Loucy (cell line): Measurements from ENCODE around the gene MMEL1.
"Not testable (repeated sequence)": the region's sequence is repeated elsewhere in the genome, so short reads cannot be mapped to it uniquely, and the experiment has no call there.

Experiments
- H2AFZ ChIP-seq: fragments of 200-600 bp; sonication (generic); 2 replicates; pipeline ENCODE4 v1.6.0; 2016; ENCODE audit warnings: antibody characterized with exemption, mild to moderate bottlenecking, low read length, moderate library complexity
- H3F3A ChIP-seq: fragments of 200-600 bp; 2 replicates; pipeline ENCODE4 v1.6.0; 2016; ENCODE audit warnings: antibody characterized with exemption, low read depth, mild to moderate bottlenecking
- H3K27me3 ChIP-seq: fragments of 200-600 bp; sonication (generic); 2 replicates; pipeline ENCODE4 v1.6.1; 2014; ENCODE audit warnings: low read length, mild to moderate bottlenecking; ENCODE audit not compliant: insufficient read depth, poor library complexity, severe bottlenecking
- H3K36me3 ChIP-seq: fragments of 200-600 bp; sonication (generic); 2 replicates; pipeline ENCODE4 v1.6.1; 2016; ENCODE audit warnings: low read length; ENCODE audit not compliant: insufficient read depth
- H3K4me1 ChIP-seq: fragments of 200-600 bp; sonication (generic); 2 replicates; pipeline ENCODE4 v1.5.1; 2014; ENCODE audit warnings: low read length, mild to moderate bottlenecking; ENCODE audit not compliant: insufficient read depth, poor library complexity, severe bottlenecking
- H3K4me2 ChIP-seq: fragments of 200-600 bp; sonication (generic); 2 replicates; pipeline ENCODE4 v1.6.0; 2014; ENCODE audit warnings: antibody characterized with exemption, low read length, low read depth, mild to moderate bottlenecking; ENCODE audit not compliant: poor library complexity, severe bottlenecking
- H3K4me3 ChIP-seq: fragments of 200-600 bp; sonication (generic); 2 replicates; pipeline ENCODE4 v1.5.1; 2014; ENCODE audit warnings: low read length, mild to moderate bottlenecking, mixed read lengths; ENCODE audit not compliant: poor library complexity, severe bottlenecking
- H3K79me2 ChIP-seq: fragments of 200-600 bp; sonication (generic); 2 replicates; pipeline ENCODE4 v1.6.1; 2014; ENCODE audit warnings: low read length; ENCODE audit not compliant: insufficient read depth
- H3K9ac ChIP-seq: fragments of 200-600 bp; sonication (generic); 2 replicates; pipeline ENCODE4 v1.6.0; 2014; ENCODE audit warnings: mild to moderate bottlenecking, low read depth, low read length, moderate library complexity; ENCODE audit not compliant: poor library complexity, severe bottlenecking
- H3K9me2 ChIP-seq: fragments of 200-600 bp; sonication (generic); replicated peaks from 2 replicates; pipeline ENCODE4 v1.6.1; 2016; ENCODE audit warnings: low read depth, low read length, mixed read lengths
- H3K9me3 ChIP-seq: fragments of 200-600 bp; sonication (generic); 2 replicates; pipeline ENCODE4 v1.6.1; 2014; ENCODE audit warnings: mild to moderate bottlenecking, antibody characterized with exemption, low read length, low read depth; ENCODE audit not compliant: insufficient read depth
- H4K20me1 ChIP-seq: fragments of 200-600 bp; sonication (generic); 2 replicates; pipeline ENCODE4 v1.6.0; 2014; ENCODE audit warnings: antibody characterized with exemption, low read length, mild to moderate bottlenecking; ENCODE audit not compliant: insufficient read depth, poor library complexity, severe bottlenecking
- CTCF ChIP-seq: fragments of 200-600 bp; sonication (generic); conservative IDR thresholded peaks from 2 replicates; pipeline ENCODE4 v1.5.1; 2014; ENCODE audit warnings: mild to moderate bottlenecking, antibody characterized with exemption, low read length
- EZH2phosphoT487 ChIP-seq: fragments of 200-600 bp; IDR thresholded peaks from 2 replicates; pipeline ENCODE4 v1.6.1; 2018; ENCODE audit warnings: antibody characterized with exemption, mild to moderate bottlenecking, moderate library complexity, borderline replicate concordance

Gene MMEL1

GRCh38 chr1:2574350-2574749 is 58.5 kb downstream of the MMEL1 start:
- Histone ChIP-seq H2AFZ (no peak overlapping the region), H3K27me3 (no peaks in the 10 kb centered on the region), H4K20me1 (no peaks in the 10 kb centered on the region), H3K4me2 (no peak overlapping the region), H3K9ac (no peak overlapping the region), H3F3A (no peaks in the 10 kb centered on the region), H3K36me3 (no peaks in the 10 kb centered on the region), H3K9me3 (no peaks in the 10 kb centered on the region; the same call in 1 of the 2 replicates), H3K4me1 (no peaks in the 10 kb centered on the region), H3K79me2 (no peaks in the 10 kb centered on the region), H3K9me2 (no peaks in the 10 kb centered on the region), H3K4me3 (no peak overlapping the region)
- no peak for TF ChIP-seq EZH2phosphoT487

GRCh38 chr1:2573250-2573920 is 59.4 kb downstream of the MMEL1 start:
- TF ChIP-seq CTCF (no peak), EZH2phosphoT487 (no peak)
- Histone ChIP-seq H3K27me3 (no peaks in the 10 kb centered on the region), H4K20me1 (no peaks in the 10 kb centered on the region), H3K4me1 (no peaks in the 10 kb centered on the region), H3K9ac (no peak overlapping the region), H3F3A (no peaks in the 10 kb centered on the region), H3K4me2 (no peak overlapping the region), H2AFZ (no peak overlapping the region), H3K9me3 (no peaks in the 10 kb centered on the region; the same call in 1 of the 2 replicates), H3K79me2 (no peaks in the 10 kb centered on the region), H3K36me3 (no peaks in the 10 kb centered on the region), H3K4me3 (no peak overlapping the region), H3K9me2 (no peaks in the 10 kb centered on the region)

- TF ChIP-seq CTCF (no peak), EZH2phosphoT487 (no peak)
- no peaks in the 10 kb centered on the region for H3K36me3 ChIP-seq
- no peak overlapping the region for H3K9ac ChIP-seq
- H3K4me2 ChIP-seq, result no peak overlapping the region
- H2AFZ ChIP-seq, result no peak overlapping the region
- H3K9me2 ChIP-seq, result no peaks in the 10 kb centered on the region
- no peaks in the 10 kb centered on the region for H4K20me1 ChIP-seq
- H3K9me3 ChIP-seq, result no peaks in the 10 kb centered on the region; the same call in 1 of the 2 replicates
- H3K4me1 ChIP-seq, result no peaks in the 10 kb centered on the region
- no peaks in the 10 kb centered on the region for H3K79me2 ChIP-seq
- H3K4me3 ChIP-seq, result no peak overlapping the region
- no peaks in the 10 kb centered on the region for H3F3A ChIP-seq
- H3K27me3 ChIP-seq, result no peaks in the 10 kb centered on the region
Measured at GRCh38 chr1:2571348-2571747, 61.5 kb downstream of the MMEL1 start.

- H2AFZ ChIP-seq, result no peak overlapping the region
- no peaks in the 10 kb centered on the region for H4K20me1 ChIP-seq
- no peaks in the 10 kb centered on the region for H3K9me2 ChIP-seq
- H3K9me3 ChIP-seq, result no peaks in the 10 kb centered on the region; the same call in 1 of the 2 replicates
- H3K4me1 ChIP-seq, result no peaks in the 10 kb centered on the region
- H3K36me3 ChIP-seq, result no peaks in the 10 kb centered on the region
- no peak for TF ChIP-seq CTCF
- TF ChIP-seq EZH2phosphoT487, result no peak
- H3F3A ChIP-seq, result no peaks in the 10 kb centered on the region
- H3K9ac ChIP-seq, result no peak overlapping the region
- no peaks in the 10 kb centered on the region for H3K79me2 ChIP-seq
- H3K27me3 ChIP-seq, result no peaks in the 10 kb centered on the region
- H3K4me3 ChIP-seq, result no peak overlapping the region
- no peak overlapping the region for H3K4me2 ChIP-seq
Measured at GRCh38 chr1:2570332-2570731, 62.5 kb downstream of the MMEL1 start.

- H3K27me3 ChIP-seq, H3K9me2 ChIP-seq: not testable (repeated sequence)
Measured at GRCh38 chr1:2569703-2570102, 63.1 kb downstream of the MMEL1 start.

More at GRCh38 chr1:2569703-2570102, 63.1 kb downstream of the MMEL1 start:
- not testable (repeated sequence) for H3K79me2 ChIP-seq, H3K9ac ChIP-seq, H3K4me3 ChIP-seq, H3K36me3 ChIP-seq, H3K4me2 ChIP-seq, H4K20me1 ChIP-seq, H3K4me1 ChIP-seq, H2AFZ ChIP-seq, H3K9me3 ChIP-seq, H3F3A ChIP-seq
